HG03097 (cell line): ENCODE measurements around the gene MTCL1.

Experiments used
- ATAC-seq: cut with Tn5 transposase; IDR thresholded peaks from one replicate; pipeline ENCODE4 v1.9.1; 2021; ENCODE audit not compliant: unreplicated experiment, low FRiP score

Gene MTCL1

GRCh38 chr18:8854550-8854949 is 149.2 kb downstream of the MTCL1 start:
- no peak for ATAC-seq

GRCh38 chr18:8854962-8855361 is 149.6 kb downstream of the MTCL1 start:
- no peak for ATAC-seq

GRCh38 chr18:8856212-8856611 is 150.9 kb downstream of the MTCL1 start:
- no peak for ATAC-seq

GRCh38 chr18:8856769-8857393 is 151.5 kb downstream of the MTCL1 start:
- ATAC-seq, result no peak

GRCh38 chr18:8857806-8858205 is 152.4 kb downstream of the MTCL1 start:
- no peak for ATAC-seq

- no peak for ATAC-seq
Measured at GRCh38 chr18:8858888-8859511, 153.6 kb downstream of the MTCL1 start.

GRCh38 chr18:8860845-8861642 is 155.7 kb downstream of the MTCL1 start:
- ATAC-seq, result no peak

GRCh38 chr18:8863427-8863826 is 158.1 kb downstream of the MTCL1 start:
- ATAC-seq, result no peak

- ATAC-seq, result no peak
Measured at GRCh38 chr18:8865934-8866333, 160.6 kb downstream of the MTCL1 start.

GRCh38 chr18:8866679-8867078 is 161.3 kb downstream of the MTCL1 start:
- no peak for ATAC-seq

- ATAC-seq, result no peak
Measured at GRCh38 chr18:8868276-8868675, 162.9 kb downstream of the MTCL1 start.

- no peak for ATAC-seq
Measured at GRCh38 chr18:8868779-8869415, 163.5 kb downstream of the MTCL1 start.

- no peak for ATAC-seq
Measured at GRCh38 chr18:8869696-8870095, 164.3 kb downstream of the MTCL1 start.

- no peak for ATAC-seq
Measured at GRCh38 chr18:8870528-8870927, 165.2 kb downstream of the MTCL1 start.

- no peak for ATAC-seq
Measured at GRCh38 chr18:8871489-8871888, 166.1 kb downstream of the MTCL1 start.

- no peak for ATAC-seq
Measured at GRCh38 chr18:8874872-8875271, 169.5 kb downstream of the MTCL1 start.

GRCh38 chr18:8876887-8877286 is 171.5 kb downstream of the MTCL1 start:
- ATAC-seq, result no peak

- ATAC-seq, result no peak
Measured at GRCh38 chr18:8881103-8881502, 175.7 kb downstream of the MTCL1 start.
